IMR-90 (cell line): Measurements from ENCODE around the gene CENPU. TPM values are rescaled to one million over a fixed set of nuclear protein-coding genes. Genes with fewer than 3 reads are reported as not detected.

Experiments
- ATAC-seq: fragments of 200-7000 bp; cut with Tn5 transposase; 2 replicates; pipeline ENCODE4 v1.9.1; 2020; ENCODE audit warnings: low read depth, mild to moderate bottlenecking, moderate library complexity
- BruUV-seq: library from RNA; stranded (reverse); fragments of 400-500 nt; replicated peaks from 2 replicates; lab custom pipeline; 2021; lab: Mats Ljungman, UMichigan
- CTCF ChIA-PET: fragments of 300-600 bp; formaldehyde crosslinking; extraction: SDS; loops from one replicate; lab custom pipeline; 2021; ENCODE audit warnings: antibody characterized with exemption; lab: Yijun Ruan, JAX
- POLR2A ChIA-PET: fragments of 300-600 bp; sonication (Branson Sonifier 250); formaldehyde crosslinking; loops from one replicate; lab custom pipeline; 2022; ENCODE audit warnings: antibody characterized with exemption; ENCODE audit not compliant: unreplicated experiment; lab: Charles Lee
- DNase-seq: peaks from one replicate; pipeline ENCODE4 v3.0.0; 2013
- H2AFZ ChIP-seq: replicated peaks from 2 replicates; pipeline ENCODE3; 2013; ENCODE audit warnings: low read length, mild to moderate bottlenecking; ENCODE audit not compliant: poor library complexity
- H2AK5ac ChIP-seq: 2 replicates; pipeline ENCODE4 v1.6.1; 2013; ENCODE audit warnings: low read depth, low read length, inconsistent platforms
- H2AK9ac ChIP-seq: replicated peaks from 2 replicates; pipeline ENCODE3; 2013; ENCODE audit warnings: mild to moderate bottlenecking, low read depth, low read length, moderate library complexity; ENCODE audit not compliant: poor library complexity
- H2BK120ac ChIP-seq: 2 replicates; pipeline ENCODE4 v1.6.1; 2013; ENCODE audit warnings: low read depth, low read length, inconsistent platforms
- H2BK15ac ChIP-seq: 3 replicates; pipeline ENCODE4 v1.6.1; 2013; ENCODE audit warnings: low read depth, low read length, inconsistent platforms
- H2BK20ac ChIP-seq: 2 replicates; pipeline ENCODE4 v1.6.1; 2013; ENCODE audit warnings: low read depth, mild to moderate bottlenecking, inconsistent platforms, low read length, moderate library complexity
- H2BK5ac ChIP-seq: 2 replicates; pipeline ENCODE4 v1.6.1; 2013; ENCODE audit warnings: mild to moderate bottlenecking, low read depth, low read length, inconsistent platforms; ENCODE audit not compliant: poor library complexity, severe bottlenecking
- H3K14ac ChIP-seq: replicated peaks from 2 replicates; pipeline ENCODE4 v1.6.1; 2013; ENCODE audit warnings: low read depth, low read length, inconsistent platforms
- H3K18ac ChIP-seq: 2 replicates; pipeline ENCODE4 v1.6.1; 2013; ENCODE audit warnings: low read depth, low read length, control low read depth
- H3K23ac ChIP-seq: 2 replicates; pipeline ENCODE4 v1.6.1; 2013; ENCODE audit warnings: low read depth, low read length, inconsistent platforms
- H3K27ac ChIP-seq: 2 replicates; pipeline ENCODE4 v1.5.1; 2013; ENCODE audit warnings: mild to moderate bottlenecking, control low read depth, low read length; ENCODE audit not compliant: insufficient read depth
- H3K27me3 ChIP-seq: 2 replicates; pipeline ENCODE4 v1.6.1; 2013; ENCODE audit warnings: low read length; ENCODE audit not compliant: control insufficient read depth, insufficient read depth
- H3K36me3 ChIP-seq: 2 replicates; pipeline ENCODE4 v1.6.1; 2013; ENCODE audit warnings: low read length, mixed read lengths; ENCODE audit not compliant: control insufficient read depth, insufficient read depth
- H3K4ac ChIP-seq: 2 replicates; pipeline ENCODE4 v1.6.1; 2013; ENCODE audit warnings: low read depth, low read length, inconsistent platforms
- H3K4me1 ChIP-seq: 2 replicates; pipeline ENCODE4 v1.6.1; 2013; ENCODE audit warnings: low read length, mixed read lengths; ENCODE audit not compliant: control insufficient read depth, insufficient read depth
- H3K4me2 ChIP-seq: 2 replicates; pipeline ENCODE4 v1.6.1; 2013; ENCODE audit warnings: low read depth, mild to moderate bottlenecking, control low read depth, low read length, moderate library complexity
- H3K4me3 ChIP-seq: 2 replicates; pipeline ENCODE4 v1.5.1; 2013; ENCODE audit warnings: low read depth, mild to moderate bottlenecking, control low read depth, low read length, moderate library complexity; ENCODE audit not compliant: insufficient read depth
- H3K56ac ChIP-seq: 2 replicates; pipeline ENCODE4 v1.6.1; 2013; ENCODE audit warnings: low read length, inconsistent platforms; ENCODE audit not compliant: insufficient read depth; ENCODE audit errors: extremely low read depth
- H3K79me1 ChIP-seq, 2 experiments: 2 replicates each; pipeline ENCODE4 v1.6.1; 2013; ENCODE audit warnings: low read length in 2 of 2, inconsistent platforms in 1 of 2, low read depth in 1 of 2
- H3K9ac ChIP-seq: 2 replicates; pipeline ENCODE4 v1.6.1; 2013; ENCODE audit warnings: low read depth, low read length, control low read depth
- H3K9me1 ChIP-seq: 2 replicates; pipeline ENCODE4 v1.6.1; 2013; ENCODE audit warnings: low read length, inconsistent platforms; ENCODE audit not compliant: insufficient read depth
- H3K9me3 ChIP-seq: 2 replicates; pipeline ENCODE4 v1.6.1; 2013; ENCODE audit warnings: low read length; ENCODE audit not compliant: control insufficient read depth, insufficient read depth
- H4K20me1 ChIP-seq: 2 replicates; pipeline ENCODE4 v1.6.1; 2013; ENCODE audit warnings: low read length, inconsistent platforms; ENCODE audit not compliant: insufficient read depth
- H4K5ac ChIP-seq: 2 replicates; pipeline ENCODE4 v1.6.1; 2013; ENCODE audit warnings: mild to moderate bottlenecking, low read depth, low read length, control low read depth
- H4K8ac ChIP-seq, 2 experiments: 2 replicates each; pipeline ENCODE4 v1.6.1; 2013; ENCODE audit warnings: low read depth in 2 of 2, low read length in 2 of 2, control low read depth in 1 of 2, inconsistent platforms in 1 of 2
- H4K91ac ChIP-seq: 2 replicates; pipeline ENCODE4 v1.6.1; 2013; ENCODE audit warnings: low read depth, low read length, inconsistent platforms; ENCODE audit not compliant: insufficient read depth
- CHD1 ChIP-seq: IDR thresholded peaks from 2 replicates; pipeline ENCODE4 v1.6.1; 2012; ENCODE audit warnings: low read depth, low read length, improper control_type of control experiment
- ELK1 ChIP-seq: fragments of 150-350 bp; IDR thresholded peaks from 2 replicates; pipeline ENCODE4 v1.6.1; 2016; ENCODE audit warnings: low read depth, mild to moderate bottlenecking, low read length, moderate library complexity, borderline replicate concordance
- FOS ChIP-seq: fragments of 150-350 bp; IDR thresholded peaks from 2 replicates; pipeline ENCODE4 v1.6.1; 2016; ENCODE audit warnings: low read depth, low read length
- NFE2L2 ChIP-seq: fragments of 150-350 bp; IDR thresholded peaks from 2 replicates; pipeline ENCODE4 v1.6.1; 2016; ENCODE audit warnings: low read depth, mild to moderate bottlenecking, low read length
- RFX5 ChIP-seq: IDR thresholded peaks from 2 replicates; pipeline ENCODE4 v1.8.0; 2012; ENCODE audit warnings: low read depth, mild to moderate bottlenecking, low read length, moderate library complexity
- WGBS, 2 experiments: methylation state at CpG; one replicate each; pipeline versions ENCODE4 v1.1.5 to v1.1.7; 2013; ENCODE audit warnings: missing lambda C conversion rate in 2 of 2; ENCODE audit not compliant: insufficient read length in 1 of 2; ENCODE audit errors: extremely low coverage in 2 of 2; 5-methylcytosine and 5-hydroxymethylcytosine counted together
- dilution Hi-C: fragments of 300-500 bp; cut with HindIII; formaldehyde crosslinking; loops from one replicate; pipeline ENCODE4 v1.14.3; 2018; ENCODE audit warnings: low sequenced_read_pairs; ENCODE audit not compliant: unreplicated experiment
- in situ Hi-C: fragments of 300-500 bp; cut with MboI; formaldehyde crosslinking; loops from 3 replicates; pipeline ENCODE4 v1.14.3; 2019; ENCODE audit warnings: low sequenced_read_pairs, inconsistent platforms, mixed read lengths
- intact Hi-C: fragments of 100-400 bp; cut with micrococcal nuclease; formaldehyde crosslinking; loops from 2 replicates; pipeline ENCODE4 v1.10.0; 2022
- polyA plus RNA-seq, 3 experiments: library from polyadenylated mRNA; depleted of rRNA; stranded (reverse); fragments of >200 nt; gene quantifications; 2 replicates each; pipeline ENCODE4 v1.2.3, GENCODE V29; 2012; ENCODE audit warnings: low replicate concordance in 1 of 3
- total RNA-seq: library from RNA; depleted of rRNA; stranded (reverse); fragments of >200 nt; gene quantifications from 2 replicates; pipeline ENCODE4 v1.2.3, GENCODE V29; 2012

The CENPU gene
- total and polyA plus RNA-seq, 2 of the 4 experiments (the other 2 are of a cell fraction): 13.6 to 14.6 TPM

- TF ChIP-seq CHD1: no peak
These were observed 31.8 kb upstream of the CENPU start (continued) for GRCh38 chr4:184765473-184766340.

- Histone ChIP-seq H3K23ac (no peak overlapping the region), H3K9me3 (no peaks in the 10 kb centered on the region), H4K91ac (no peak overlapping the region), H3K9ac (no peak overlapping the region), H3K4ac (no peak overlapping the region), H3K56ac (no peak overlapping the region), H3K36me3 (peaks cover 20% of the 10 kb centered on the region), H3K79me1 (no peaks in the 10 kb centered on the region), H3K27me3 (no peaks in the 10 kb centered on the region), H2BK120ac (no peak overlapping the region), H2AK9ac (no peak overlapping the region), H3K27ac (no peak overlapping the region), H2BK20ac (no peak overlapping the region), H2AFZ (no peak overlapping the region), H3K4me3 (no peak overlapping the region), H4K20me1 (no peaks in the 10 kb centered on the region), H2AK5ac (no peak overlapping the region), H3K9me1 (no peaks in the 10 kb centered on the region), H2BK15ac (no peak overlapping the region), H4K5ac (no peak overlapping the region), H2BK5ac (no peak overlapping the region), H3K4me2 (no peak overlapping the region), H4K8ac (no peak overlapping the region), H3K14ac (no peak overlapping the region), H3K18ac (no peak overlapping the region), H3K4me1 (peaks cover 3% of the 10 kb centered on the region)
- dilution Hi-C loops: no loop called here
- ChIA-PET POLR2A (no interaction called here), CTCF (no interaction called here)
- 100% methylated on average over 2 of the region's 4 CpGs; no CpG with 5 or more reads in 1 of the 2 experiments for WGBS, 2 experiments
- DNase-seq (no peak), ATAC-seq (no peak)
- no TSS peak for BruUV-seq
- TF ChIP-seq NFE2L2 (no peak), ELK1 (no peak), RFX5 (no peak), FOS (no peak)
- intact Hi-C loops: no loop called here
- in situ Hi-C loops: no loop called here
These were observed 30.7 kb upstream of the CENPU start for GRCh38 chr4:184764601-184765000.
